Fibroblast of skin of left quadriceps (primary cell): ENCODE results near the gene ABHD10.
A peak's percentile ranks its signal among the peaks of the same experiment; 100 is the strongest.

Experiments used
- DNase-seq, 2 experiments: peaks; one replicate each; pipeline ENCODE4 v3.0.0-alpha.2; 2013; ENCODE audit warnings: low read depth in 2 of 2

ABHD10 gene

GRCh38 chr3:112000966-112001365 lies 22.1 kb downstream of the ABHD10 start:
- no peak for DNase-seq

- DNase-seq = no peak
Measured at GRCh38 chr3:112001526-112001925, 22.7 kb downstream of the ABHD10 start.

- DNase-seq = no peak
Measured at GRCh38 chr3:112002096-112002971, 23.5 kb downstream of the ABHD10 start.

GRCh38 chr3:112003321-112004080 lies 24.7 kb downstream of the ABHD10 start:
- DNase-seq = no peak

- no peak for DNase-seq
Measured at GRCh38 chr3:112004187-112004586, 25.4 kb downstream of the ABHD10 start.

- no peak for DNase-seq
Measured at GRCh38 chr3:112004669-112005068, 25.8 kb downstream of the ABHD10 start.

GRCh38 chr3:112005091-112005672 lies 26.4 kb downstream of the ABHD10 start:
- DNase-seq = no peak

- peak; percentile 81 to 83 for DNase-seq
Measured at GRCh38 chr3:112007633-112008032, 28.8 kb downstream of the ABHD10 start.

- no peak for DNase-seq
Measured at GRCh38 chr3:112009670-112010069, 30.8 kb downstream of the ABHD10 start.

- DNase-seq = no peak
Measured at GRCh38 chr3:112010636-112011035, 31.8 kb downstream of the ABHD10 start.

- DNase-seq = no peak
Measured at GRCh38 chr3:112011376-112011940, 32.6 kb downstream of the ABHD10 start.

GRCh38 chr3:112012205-112012992 lies 33.6 kb downstream of the ABHD10 start:
- DNase-seq = no peak

GRCh38 chr3:112013058-112013783 lies 34.4 kb downstream of the ABHD10 start:
- DNase-seq = peak; percentile 31 to 43

GRCh38 chr3:112013784-112014143 lies 34.9 kb downstream of the ABHD10 start:
- DNase-seq = no peak

GRCh38 chr3:112017091-112017490 lies 38.3 kb downstream of the ABHD10 start:
- no peak for DNase-seq

GRCh38 chr3:112018712-112019111 lies 39.9 kb downstream of the ABHD10 start:
- no peak for DNase-seq

- no peak for DNase-seq
Measured at GRCh38 chr3:112019716-112020115, 40.9 kb downstream of the ABHD10 start.

- no peak for DNase-seq
Measured at GRCh38 chr3:112020674-112021085, 41.9 kb downstream of the ABHD10 start.

GRCh38 chr3:112027142-112027541 lies 48.3 kb downstream of the ABHD10 start:
- no peak for DNase-seq

- no peak for DNase-seq
Measured at GRCh38 chr3:112027826-112028225, 49.0 kb downstream of the ABHD10 start.

GRCh38 chr3:112030901-112031300 lies 52.1 kb downstream of the ABHD10 start:
- no peak for DNase-seq
